OCI-LY1 (cell line): ENCODE measurements around the gene HAGH.

Source experiments
- EZH2 ChIP-seq: fragments of 200-600 bp; sonication (generic), shearing (Covaris generic); IDR thresholded peaks from 2 replicates; pipeline ENCODE4 v1.8.0; 2017; ENCODE audit warnings: borderline replicate concordance, mixed run types, mild to moderate bottlenecking, antibody characterized with exemption, low read length, moderate library complexity, mixed read lengths
- TF ChIP-seq, protein P1 (sequence below): fragments of 200-600 bp; sonication (generic), shearing (Covaris generic); IDR thresholded peaks from 2 replicates; pipeline ENCODE4 v1.5.1; 2017; ENCODE audit warnings: mild to moderate bottlenecking, antibody characterized with exemption, low read length, moderate library complexity, mixed read lengths

DNA sequence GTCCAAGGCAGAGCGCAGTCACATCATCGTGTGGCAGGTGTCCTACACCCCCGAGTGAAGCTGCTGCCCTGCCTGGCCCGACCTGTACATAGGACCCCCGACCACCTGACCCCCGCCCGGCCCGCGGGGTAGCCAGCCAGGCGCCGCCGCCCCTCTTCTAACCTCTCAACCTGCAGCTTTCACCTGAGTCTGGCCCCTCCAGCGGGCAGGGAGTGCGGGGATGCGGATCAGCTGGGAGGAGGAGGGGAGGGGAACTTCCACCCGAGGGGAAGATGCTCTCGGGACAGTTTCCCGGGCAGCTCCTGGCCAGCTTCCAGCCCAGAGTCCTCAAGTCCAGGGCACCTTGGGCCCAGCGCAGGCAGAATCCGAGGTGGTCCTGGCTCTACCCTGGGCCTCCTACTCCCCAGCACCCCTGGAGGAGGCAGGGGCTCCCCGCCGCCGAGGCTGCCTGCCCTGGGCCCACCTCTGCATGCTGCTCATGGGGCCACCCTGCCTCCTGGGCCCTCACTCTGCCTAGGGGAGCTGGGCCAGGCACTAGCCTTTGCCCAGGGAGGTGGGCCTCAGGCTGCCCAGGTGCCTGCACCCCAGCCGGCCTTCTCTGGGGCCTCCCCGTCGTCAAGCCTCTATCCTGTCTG is 57.7 kb downstream of the HAGH start:
- TF ChIP-seq, protein P1, sequence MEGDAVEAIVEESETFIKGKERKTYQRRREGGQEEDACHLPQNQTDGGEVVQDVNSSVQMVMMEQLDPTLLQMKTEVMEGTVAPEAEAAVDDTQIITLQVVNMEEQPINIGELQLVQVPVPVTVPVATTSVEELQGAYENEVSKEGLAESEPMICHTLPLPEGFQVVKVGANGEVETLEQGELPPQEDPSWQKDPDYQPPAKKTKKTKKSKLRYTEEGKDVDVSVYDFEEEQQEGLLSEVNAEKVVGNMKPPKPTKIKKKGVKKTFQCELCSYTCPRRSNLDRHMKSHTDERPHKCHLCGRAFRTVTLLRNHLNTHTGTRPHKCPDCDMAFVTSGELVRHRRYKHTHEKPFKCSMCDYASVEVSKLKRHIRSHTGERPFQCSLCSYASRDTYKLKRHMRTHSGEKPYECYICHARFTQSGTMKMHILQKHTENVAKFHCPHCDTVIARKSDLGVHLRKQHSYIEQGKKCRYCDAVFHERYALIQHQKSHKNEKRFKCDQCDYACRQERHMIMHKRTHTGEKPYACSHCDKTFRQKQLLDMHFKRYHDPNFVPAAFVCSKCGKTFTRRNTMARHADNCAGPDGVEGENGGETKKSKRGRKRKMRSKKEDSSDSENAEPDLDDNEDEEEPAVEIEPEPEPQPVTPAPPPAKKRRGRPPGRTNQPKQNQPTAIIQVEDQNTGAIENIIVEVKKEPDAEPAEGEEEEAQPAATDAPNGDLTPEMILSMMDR: no peak
- TF ChIP-seq EZH2: no peak
